Ishikawa (cell line): ENCODE results near the gene RHOB.

Experiments
- CREB1 ChIP-seq: IDR thresholded peaks from 2 replicates; pipeline ENCODE4 v1.6.1; 2012; ENCODE audit warnings: low read depth
- TAF1 ChIP-seq: IDR thresholded peaks from 2 replicates; pipeline ENCODE4 v1.6.1; 2012; ENCODE audit warnings: low read depth, mild to moderate bottlenecking

GRCh38 chr2:20480913-20481312 lies 34.0 kb downstream of the RHOB start:
- TF ChIP-seq TAF1 = no peak
- TF ChIP-seq CREB1 = no peak
